GM23338 (cell line): ENCODE results near the gene BEST4. TPM values are rescaled to one million over a fixed set of nuclear protein-coding genes. Genes with fewer than 3 reads are reported as not detected.

ENCODE experiments used
- ATAC-seq: fragments of 200-7000 bp; cut with Tn5 transposase; 3 replicates; pipeline ENCODE4 v1.9.1; 2020
- DNase-seq: peaks from one replicate; pipeline ENCODE4 v3.0.0-alpha.2; 2015; ENCODE audit warnings: low spot score
- H2AFZ ChIP-seq: fragments of 200-600 bp; sonication (generic); 2 replicates; pipeline ENCODE4 v1.8.0; 2016; ENCODE audit warnings: antibody characterized with exemption, mild to moderate bottlenecking, moderate library complexity
- H3F3A ChIP-seq: fragments of 200-600 bp; sonication (generic); replicated peaks from 2 replicates; pipeline ENCODE4 v1.8.0; 2017; ENCODE audit warnings: antibody characterized with exemption, mixed run types, low read depth
- H3K27ac ChIP-seq: fragments of 200-600 bp; sonication (generic); 2 replicates; pipeline ENCODE4 v1.6.1; 2016; ENCODE audit warnings: low read depth
- H3K27me3 ChIP-seq: fragments of 200-600 bp; sonication (generic); 2 replicates; pipeline ENCODE4 v1.8.0; 2016; ENCODE audit warnings: mild to moderate bottlenecking, mixed run types, moderate library complexity; ENCODE audit not compliant: insufficient read depth
- H3K36me3 ChIP-seq: fragments of 200-600 bp; sonication (generic); 2 replicates; pipeline ENCODE4 v1.8.0; 2016; ENCODE audit warnings: mild to moderate bottlenecking; ENCODE audit not compliant: insufficient read depth
- H3K4me1 ChIP-seq: fragments of 200-600 bp; sonication (generic); 2 replicates; pipeline ENCODE4 v1.8.0; 2016; ENCODE audit warnings: mild to moderate bottlenecking, moderate library complexity; ENCODE audit not compliant: insufficient read depth
- H3K4me2 ChIP-seq: fragments of 200-600 bp; sonication (generic); 2 replicates; pipeline ENCODE4 v1.7.1; 2017; ENCODE audit warnings: mixed run types
- H3K4me3 ChIP-seq: fragments of 200-600 bp; sonication (generic); 2 replicates; pipeline ENCODE4 v1.6.1; 2016; ENCODE audit warnings: mixed run types
- H3K79me2 ChIP-seq: fragments of 200-600 bp; sonication (generic); replicated peaks from 2 replicates; pipeline ENCODE4 v1.8.0; 2017; ENCODE audit warnings: mild to moderate bottlenecking; ENCODE audit not compliant: insufficient read depth
- H3K9me2 ChIP-seq: fragments of 200-600 bp; sonication (generic); 2 replicates; pipeline ENCODE4 v1.8.0; 2017; ENCODE audit not compliant: insufficient read depth
- H4K20me1 ChIP-seq: fragments of 200-600 bp; sonication (generic); replicated peaks from 2 replicates; pipeline ENCODE4 v1.8.0; 2017; ENCODE audit warnings: mild to moderate bottlenecking; ENCODE audit not compliant: insufficient read depth
- H3K27ac Mint-ChIP-seq: 2 replicates; pipeline ENCODE4 v1.8.0; 2020; ENCODE audit warnings: inconsistent platforms, mild to moderate bottlenecking, moderate library complexity, mixed read lengths
- H3K27me3 Mint-ChIP-seq: 3 replicates; pipeline ENCODE4 v1.8.0; 2022; ENCODE audit warnings: low read depth, mild to moderate bottlenecking, moderate library complexity, mixed read lengths, inconsistent platforms; ENCODE audit not compliant: insufficient read depth, poor library complexity
- H3K36me3 Mint-ChIP-seq: 3 replicates; pipeline ENCODE4 v1.8.0; 2021; ENCODE audit warnings: low read depth, mild to moderate bottlenecking, inconsistent platforms, moderate library complexity, mixed read lengths
- H3K4me1 Mint-ChIP-seq: 3 replicates; pipeline ENCODE4 v1.8.0; 2020; ENCODE audit warnings: mild to moderate bottlenecking, inconsistent platforms, mixed read lengths
- H3K4me3 Mint-ChIP-seq: 3 replicates; pipeline ENCODE4 v1.8.0; 2021; ENCODE audit warnings: moderate library complexity, mild to moderate bottlenecking, inconsistent platforms, mixed read lengths
- H3K9me3 Mint-ChIP-seq: 3 replicates; pipeline ENCODE4 v1.8.0; 2020; ENCODE audit warnings: moderate library complexity, mild to moderate bottlenecking, inconsistent platforms, mixed read lengths
- CREB1 ChIP-seq: fragments of 250-450 bp; sonication (Bioruptor Pico); IDR thresholded peaks from 2 replicates; pipeline ENCODE4 v1.5.0; 2020; ENCODE audit warnings: low read depth, mild to moderate bottlenecking, moderate library complexity
- CTCF ChIP-seq, 2 experiments: fragments of 200-600 bp in 1 of 2; sonication (generic) in 1 of 2; conservative IDR thresholded peaks; 2 replicates each; pipeline versions ENCODE4 v1.5.1 to v1.6.1; 2016 to 2017; ENCODE audit warnings: antibody characterized with exemption in 2 of 2, low read depth in 2 of 2, mild to moderate bottlenecking in 2 of 2, moderate library complexity in 1 of 2
- EZH2 ChIP-seq: fragments of 200-600 bp; sonication (generic); IDR thresholded peaks from one replicate; pipeline ENCODE4 v1.8.0; 2017; ENCODE audit warnings: antibody characterized with exemption, mild to moderate bottlenecking, low read depth; ENCODE audit not compliant: unreplicated experiment
- EZH2phosphoT487 ChIP-seq: fragments of 200-600 bp; sonication (generic); IDR thresholded peaks from one replicate; pipeline ENCODE4 v1.8.1; 2018; ENCODE audit warnings: antibody characterized with exemption; ENCODE audit not compliant: unreplicated experiment
- JUNB ChIP-seq: IDR thresholded peaks from one replicate; pipeline ENCODE4 v1.6.1; 2016; ENCODE audit warnings: antibody characterized with exemption; ENCODE audit not compliant: unreplicated experiment
- NANOG ChIP-seq: IDR thresholded peaks from 2 replicates; pipeline ENCODE4 v1.6.1; 2016; ENCODE audit warnings: antibody characterized with exemption, borderline replicate concordance
- POLR2AphosphoS5 ChIP-seq: IDR thresholded peaks from 2 replicates; pipeline ENCODE4 v1.6.1; 2016; ENCODE audit warnings: antibody characterized with exemption, low read depth
- REST ChIP-seq: IDR thresholded peaks from one replicate; pipeline ENCODE4 v1.6.1; 2018; ENCODE audit warnings: antibody characterized with exemption; ENCODE audit not compliant: unreplicated experiment
- STAT1 ChIP-seq: IDR thresholded peaks from one replicate; pipeline ENCODE4 v1.6.1; 2016; ENCODE audit warnings: antibody characterized with exemption; ENCODE audit not compliant: unreplicated experiment
- ZNF114 ChIP-seq: fragments of 250-450 bp; sonication (Bioruptor Pico); IDR thresholded peaks from 2 replicates; pipeline ENCODE4 v1.5.0; 2020; ENCODE audit warnings: mild to moderate bottlenecking, moderate library complexity
- ZNF331 ChIP-seq: fragments of 250-450 bp; sonication (Bioruptor Pico); IDR thresholded peaks from 2 replicates; pipeline ENCODE4 v1.5.0; 2020; ENCODE audit warnings: low read depth, mild to moderate bottlenecking, moderate library complexity
- ZNF462 ChIP-seq: fragments of 250-450 bp; sonication (Bioruptor Pico); IDR thresholded peaks from 2 replicates; pipeline ENCODE4 v1.5.0; 2020; ENCODE audit warnings: mild to moderate bottlenecking, moderate library complexity
- polyA plus RNA-seq: library from polyadenylated mRNA; unstranded; fragments of >200 nt; fragmentation: Nextera tagmentation; extraction: Ambion mirVana; gene quantifications from 2 replicates; pipeline ENCODE4 v1.2.1, GENCODE V29; 2016
- total RNA-seq: library from RNA; depleted of rRNA; stranded (reverse); fragments of >200 nt; shearing (Covaris generic); gene quantifications from 2 replicates; pipeline ENCODE4 v1.2.3, GENCODE V29; 2014
- TF ChIP-seq, protein P1 (sequence below): IDR thresholded peaks from 2 replicates; pipeline ENCODE4 v1.6.1; 2016; ENCODE audit warnings: antibody characterized with exemption

The BEST4 gene
- total and polyA plus RNA-seq, 2 experiments from 2014 or later = 0.63 to 1.6 TPM

DNA sequence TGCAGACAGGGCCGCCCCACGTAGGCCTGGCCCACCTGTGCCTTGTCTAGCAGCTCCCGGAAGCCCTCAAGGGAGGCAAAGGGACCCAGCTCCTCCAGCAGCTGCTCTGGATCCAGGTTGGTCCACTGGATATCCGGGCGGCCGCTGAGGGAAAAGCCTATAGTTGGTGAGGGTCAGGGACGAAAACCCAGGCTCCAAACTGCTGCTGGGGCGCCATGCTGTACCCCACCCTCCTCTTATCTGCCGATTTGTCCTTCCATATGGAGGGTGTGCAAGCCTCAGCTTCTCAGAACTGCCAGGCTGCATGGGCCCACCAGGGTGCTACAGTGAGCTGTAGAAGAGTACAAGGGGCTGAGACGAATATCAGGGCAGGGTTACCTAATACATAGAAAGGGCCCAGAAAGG, 42.9 kb upstream of the BEST4 start:
- Histone ChIP-seq H3F3A (no peaks in the 10 kb centered on the region), H2AFZ (peak overlapping the region; percentile 78; the same call in 1 of the 2 replicates), H3K9me2 (no peaks in the 10 kb centered on the region), H3K4me3 (no peak overlapping the region), H3K4me2 (no peak overlapping the region), H4K20me1 (no peaks in the 10 kb centered on the region), H3K79me2 (no peaks in the 10 kb centered on the region), H3K27ac (no peak overlapping the region), H3K27me3 (no peaks in the 10 kb centered on the region), H3K4me1 (no peaks in the 10 kb centered on the region), H3K36me3 (no peaks in the 10 kb centered on the region)
- peaks cover 19% of the 10 kb centered on the region for H3K4me1 Mint-ChIP-seq
- no peak for DNase-seq
- no peak; the same call in 1 of the 3 replicates for ATAC-seq
- H3K27me3 Mint-ChIP-seq = peaks cover 5% of the 10 kb centered on the region
- no peaks in the 10 kb centered on the region for H3K9me3 Mint-ChIP-seq
- H3K4me3 Mint-ChIP-seq = no peak overlapping the region
- no peak for TF ChIP-seq CREB1 (CRISPR knock-in tag)
- no peak for TF ChIP-seq NANOG
- TF ChIP-seq ZNF331 (CRISPR knock-in tag) = no peak
- TF ChIP-seq, protein P1, sequence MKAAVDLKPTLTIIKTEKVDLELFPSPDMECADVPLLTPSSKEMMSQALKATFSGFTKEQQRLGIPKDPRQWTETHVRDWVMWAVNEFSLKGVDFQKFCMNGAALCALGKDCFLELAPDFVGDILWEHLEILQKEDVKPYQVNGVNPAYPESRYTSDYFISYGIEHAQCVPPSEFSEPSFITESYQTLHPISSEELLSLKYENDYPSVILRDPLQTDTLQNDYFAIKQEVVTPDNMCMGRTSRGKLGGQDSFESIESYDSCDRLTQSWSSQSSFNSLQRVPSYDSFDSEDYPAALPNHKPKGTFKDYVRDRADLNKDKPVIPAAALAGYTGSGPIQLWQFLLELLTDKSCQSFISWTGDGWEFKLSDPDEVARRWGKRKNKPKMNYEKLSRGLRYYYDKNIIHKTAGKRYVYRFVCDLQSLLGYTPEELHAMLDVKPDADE = no peak
- TF ChIP-seq POLR2AphosphoS5 = no peak
- no peak for TF ChIP-seq STAT1
- no peak for TF ChIP-seq ZNF462 (CRISPR knock-in tag)
- TF ChIP-seq ZNF114 = no peak
- TF ChIP-seq EZH2phosphoT487 = no peak
- TF ChIP-seq CTCF (conservative IDR thresholded peaks at IDR 0.05; ENCODE audit: low read depth in 2 of 2) = no peak
- TF ChIP-seq EZH2 = no peak
- no peak for TF ChIP-seq REST
- TF ChIP-seq JUNB = no peak
- no peaks in the 10 kb centered on the region for H3K36me3 Mint-ChIP-seq
- H3K27ac Mint-ChIP-seq = no peak overlapping the region
